ENCODE data around the gene RUFY1.
"Not testable (repeated sequence)": the region's sequence is repeated elsewhere in the genome, so short reads cannot be mapped to it uniquely, and the experiment has no call there.

Gene RUFY1, protein sequence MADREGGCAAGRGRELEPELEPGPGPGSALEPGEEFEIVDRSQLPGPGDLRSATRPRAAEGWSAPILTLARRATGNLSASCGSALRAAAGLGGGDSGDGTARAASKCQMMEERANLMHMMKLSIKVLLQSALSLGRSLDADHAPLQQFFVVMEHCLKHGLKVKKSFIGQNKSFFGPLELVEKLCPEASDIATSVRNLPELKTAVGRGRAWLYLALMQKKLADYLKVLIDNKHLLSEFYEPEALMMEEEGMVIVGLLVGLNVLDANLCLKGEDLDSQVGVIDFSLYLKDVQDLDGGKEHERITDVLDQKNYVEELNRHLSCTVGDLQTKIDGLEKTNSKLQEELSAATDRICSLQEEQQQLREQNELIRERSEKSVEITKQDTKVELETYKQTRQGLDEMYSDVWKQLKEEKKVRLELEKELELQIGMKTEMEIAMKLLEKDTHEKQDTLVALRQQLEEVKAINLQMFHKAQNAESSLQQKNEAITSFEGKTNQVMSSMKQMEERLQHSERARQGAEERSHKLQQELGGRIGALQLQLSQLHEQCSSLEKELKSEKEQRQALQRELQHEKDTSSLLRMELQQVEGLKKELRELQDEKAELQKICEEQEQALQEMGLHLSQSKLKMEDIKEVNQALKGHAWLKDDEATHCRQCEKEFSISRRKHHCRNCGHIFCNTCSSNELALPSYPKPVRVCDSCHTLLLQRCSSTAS

DNA sequence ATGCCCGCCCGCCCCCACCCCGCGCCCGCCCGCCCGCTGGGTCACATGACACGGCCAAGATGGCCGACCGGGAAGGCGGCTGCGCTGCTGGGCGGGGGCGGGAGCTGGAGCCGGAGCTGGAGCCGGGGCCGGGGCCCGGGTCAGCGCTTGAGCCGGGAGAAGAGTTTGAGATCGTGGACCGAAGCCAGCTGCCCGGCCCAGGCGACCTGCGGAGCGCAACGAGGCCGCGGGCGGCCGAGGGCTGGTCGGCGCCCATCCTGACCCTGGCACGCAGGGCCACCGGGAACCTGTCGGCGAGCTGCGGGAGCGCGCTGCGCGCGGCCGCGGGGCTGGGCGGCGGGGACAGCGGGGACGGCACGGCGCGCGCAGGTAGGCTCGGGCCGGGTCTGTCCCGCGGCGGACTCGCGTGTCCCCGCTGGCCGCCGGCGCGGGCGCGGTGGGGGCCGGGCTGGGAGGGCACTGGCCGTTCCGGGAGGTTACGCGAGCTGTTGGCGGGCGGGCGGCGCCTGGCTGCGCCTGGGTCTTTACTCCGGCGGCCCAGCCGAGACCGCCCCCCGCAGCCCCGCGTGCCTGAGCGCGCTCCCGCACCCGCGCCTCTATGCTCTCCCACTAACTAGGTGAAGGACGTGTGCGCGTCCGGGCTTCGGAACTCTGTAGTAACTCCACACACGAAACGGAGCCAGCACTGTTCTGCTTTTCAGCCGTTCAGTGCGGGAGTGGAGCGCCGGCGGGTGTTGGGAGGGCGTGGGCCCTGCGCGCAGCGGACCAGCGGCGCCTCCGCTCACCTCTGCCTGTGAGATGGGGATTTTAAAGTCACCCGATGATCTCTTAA lies at the start of gene RUFY1:
Gene RUFY1 (plus strand): TSS at position 44 of the 832 bp plus-strand sequence. CDS start 16 bp downstream, at position 60.
- DNase-seq (ENCODE audit: low spot score) = peak; percentile 78

DNA sequence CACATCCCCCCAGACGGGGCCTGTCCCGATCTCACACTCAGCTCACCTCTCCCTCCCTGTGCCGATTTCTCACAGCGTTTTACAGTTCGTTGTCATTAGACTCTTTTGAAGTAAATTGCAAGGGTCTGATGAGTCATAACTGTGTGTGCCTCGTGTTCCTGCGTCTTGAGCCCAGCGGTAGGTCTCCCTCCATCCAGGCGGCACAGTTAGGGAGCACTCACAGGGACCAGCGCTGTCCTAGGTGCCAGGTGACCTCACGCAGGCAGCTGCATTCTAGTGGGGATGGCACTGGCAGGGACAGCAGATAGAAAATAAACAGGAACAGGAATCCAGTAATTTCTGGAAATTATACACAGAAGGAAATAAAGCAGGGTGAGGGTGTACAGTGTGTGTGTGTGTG lies 48.4 kb upstream of the RUFY1 start:
- not testable (repeated sequence) for DNase-seq (ENCODE audit: low spot score)

DNA sequence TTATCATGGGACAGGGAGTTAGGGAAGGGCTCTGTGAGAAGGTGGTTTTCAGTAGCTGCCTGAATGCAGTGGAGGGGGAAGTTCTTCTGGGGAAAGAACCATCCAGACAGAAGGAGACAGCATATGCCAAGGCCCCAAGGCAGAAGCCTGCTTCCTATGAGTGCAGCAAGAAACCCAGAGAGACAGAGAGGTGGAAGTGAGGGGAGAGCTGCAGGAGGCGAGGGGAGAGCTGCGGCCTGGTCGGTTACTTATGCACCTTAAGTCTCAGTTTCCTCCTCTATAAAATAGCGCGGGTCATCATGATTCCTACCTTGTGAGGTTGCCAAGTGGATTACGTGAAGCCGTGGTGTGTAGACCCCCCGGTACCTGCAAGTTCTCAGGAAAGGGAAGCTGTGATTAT lies 47.9 kb upstream of the RUFY1 start:
- DNase-seq (ENCODE audit: low spot score) = not testable (repeated sequence)

DNA sequence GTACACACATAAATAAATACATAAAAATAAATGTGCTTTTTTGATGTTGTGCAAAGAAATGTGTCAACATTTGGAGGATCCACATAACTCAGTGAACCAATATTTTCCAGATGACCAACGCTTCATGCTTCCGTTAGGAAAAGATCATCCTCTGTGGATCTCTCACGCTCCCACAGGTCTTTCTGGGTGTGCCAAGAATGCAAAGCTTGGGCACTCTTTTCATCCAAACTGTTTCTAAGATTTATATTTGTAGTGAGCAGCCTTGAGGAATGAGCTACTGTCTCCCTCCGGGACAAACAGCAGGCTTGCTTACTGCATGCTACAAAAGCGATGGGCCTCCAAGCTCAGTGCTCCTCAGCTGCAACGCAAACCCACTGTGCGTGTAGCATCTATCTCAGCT lies 46.2 kb upstream of the RUFY1 start:
- no peak for DNase-seq (ENCODE audit: low spot score)

DNA sequence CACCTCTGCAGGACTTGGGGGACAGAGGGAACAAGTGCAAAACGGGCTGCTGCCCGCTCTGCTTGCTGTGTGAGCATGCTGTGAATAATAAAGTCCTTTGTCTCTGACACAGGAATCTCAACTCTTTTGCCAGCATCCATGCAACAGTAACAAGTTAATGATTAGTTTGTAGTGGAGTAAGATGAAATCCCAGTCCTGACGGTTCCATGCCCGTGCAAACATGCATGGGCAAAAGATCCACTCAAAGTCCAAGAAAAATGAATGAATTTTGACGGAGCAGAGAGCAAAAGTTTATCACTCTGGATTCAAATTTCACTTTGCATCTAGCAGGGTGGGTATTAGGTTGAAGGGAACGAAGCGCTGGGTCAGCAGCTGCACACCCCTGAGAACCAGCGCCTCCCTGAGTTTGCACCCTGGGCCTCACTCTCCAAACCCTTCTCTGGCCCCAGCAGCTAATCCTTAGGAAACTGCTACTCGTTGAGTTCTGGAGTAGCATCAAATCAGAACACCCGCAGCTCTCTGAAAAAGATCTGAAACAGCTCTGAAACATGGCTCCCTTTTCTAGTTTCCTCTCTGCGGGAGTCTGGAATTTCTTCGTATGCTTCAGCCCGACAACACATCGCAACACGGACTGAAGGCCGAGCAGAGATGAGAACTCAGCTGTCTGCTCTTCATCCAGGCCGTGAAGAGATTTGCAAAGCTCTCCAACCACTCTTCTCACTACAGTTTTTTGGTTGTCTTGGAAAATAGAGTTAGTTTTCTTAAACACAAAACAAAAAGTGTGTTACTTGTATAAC lies 45.6 kb upstream of the RUFY1 start:
- no peak for DNase-seq (ENCODE audit: low spot score)

DNA sequence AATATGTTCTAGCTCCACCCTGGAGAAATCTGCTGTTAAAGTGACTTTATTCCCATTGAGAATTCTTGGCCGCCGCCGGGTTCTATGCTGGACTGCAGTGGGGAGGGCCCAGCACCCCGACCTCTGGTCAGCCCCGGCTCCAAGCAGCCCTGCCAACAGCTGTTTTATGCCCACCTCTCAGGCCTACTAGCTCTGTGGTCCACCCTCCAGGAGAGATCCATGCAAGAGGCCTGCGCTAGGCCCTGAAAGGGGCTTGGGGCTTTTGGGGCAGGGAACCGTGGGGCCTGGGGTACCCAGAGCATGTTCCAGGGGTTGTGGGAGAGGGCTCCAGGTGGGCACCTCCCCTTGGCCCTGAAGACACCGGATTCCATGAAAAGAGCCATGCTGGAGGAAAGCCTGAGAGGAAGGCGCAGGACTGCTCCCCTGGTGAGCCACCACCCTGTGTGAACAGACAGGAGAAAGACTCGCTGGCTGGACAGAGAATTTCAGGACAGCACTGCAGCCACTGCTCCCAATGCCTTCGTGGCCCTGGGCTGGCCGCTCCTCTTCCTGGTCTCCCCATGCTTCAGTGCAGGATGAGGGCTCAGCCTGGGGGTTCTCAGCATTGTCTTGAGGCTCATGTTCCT lies 44.6 kb upstream of the RUFY1 start:
- DNase-seq (ENCODE audit: low spot score) = no peak

DNA sequence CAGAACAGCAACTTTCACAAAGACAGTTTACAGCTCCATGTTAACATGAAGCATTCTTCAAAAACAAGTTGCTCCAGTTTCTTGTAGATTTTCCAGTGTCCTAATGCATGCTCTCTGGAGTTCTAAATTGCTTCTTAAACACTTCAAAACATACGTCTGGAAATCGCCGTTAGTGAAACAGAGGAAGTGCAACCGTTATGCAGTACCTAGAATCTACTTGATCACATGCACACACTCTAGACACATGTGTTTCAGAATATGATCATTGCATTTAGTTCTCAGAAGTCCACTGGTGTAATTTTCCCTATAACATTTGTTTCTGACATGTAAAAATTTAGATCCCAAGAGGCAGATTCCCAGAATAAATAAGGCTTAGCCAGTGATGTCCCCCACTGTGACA lies 41.1 kb upstream of the RUFY1 start:
- no peak for DNase-seq (ENCODE audit: low spot score)

DNA sequence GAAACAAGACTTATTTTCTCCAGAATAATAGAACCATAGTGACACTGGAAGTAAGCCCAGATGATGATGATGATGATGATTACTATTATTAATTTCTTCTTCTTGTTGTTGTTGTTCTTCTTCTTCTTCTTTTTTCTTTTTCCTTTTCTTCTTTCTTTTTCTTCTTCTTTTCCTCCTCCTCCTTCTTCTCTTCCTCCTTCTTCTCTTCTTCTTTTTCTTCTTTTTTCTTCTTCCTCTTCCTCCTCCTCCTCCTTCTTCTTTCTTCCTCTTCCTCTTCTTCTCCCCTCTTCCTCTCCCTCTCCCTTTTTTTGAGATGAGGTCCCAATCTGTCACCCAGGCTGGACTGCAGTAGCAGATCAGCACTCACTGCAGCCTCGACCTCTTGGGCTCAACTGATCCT lies 40.5 kb upstream of the RUFY1 start:
- no peak for DNase-seq (ENCODE audit: low spot score)

DNA sequence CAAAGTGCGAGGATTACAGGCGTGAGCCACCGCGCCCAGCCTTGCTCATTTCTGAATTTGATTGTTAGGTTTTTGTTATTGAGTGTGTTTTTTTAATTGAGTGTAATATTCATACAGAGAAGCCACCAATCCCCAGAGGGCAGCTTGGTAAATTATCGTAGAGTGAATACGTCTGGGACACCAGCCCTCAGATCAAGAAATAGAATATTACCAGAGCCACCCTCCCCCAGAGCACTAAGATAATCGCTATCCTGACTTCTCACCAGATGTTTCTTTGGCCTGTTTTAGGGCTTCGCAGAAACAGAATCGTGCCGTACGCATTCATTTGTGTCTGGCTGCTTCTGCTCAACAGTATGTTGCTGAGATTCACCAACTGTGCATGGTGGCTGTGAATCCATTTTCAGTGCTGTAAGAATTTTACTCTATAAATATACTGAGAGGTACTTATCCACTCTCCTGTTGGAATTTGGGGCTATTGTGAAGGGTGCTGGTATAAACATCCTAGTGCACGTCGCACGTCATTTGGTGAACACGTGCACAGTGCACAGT lies 37.8 kb upstream of the RUFY1 start:
- no peak for DNase-seq (ENCODE audit: low spot score)

DNA sequence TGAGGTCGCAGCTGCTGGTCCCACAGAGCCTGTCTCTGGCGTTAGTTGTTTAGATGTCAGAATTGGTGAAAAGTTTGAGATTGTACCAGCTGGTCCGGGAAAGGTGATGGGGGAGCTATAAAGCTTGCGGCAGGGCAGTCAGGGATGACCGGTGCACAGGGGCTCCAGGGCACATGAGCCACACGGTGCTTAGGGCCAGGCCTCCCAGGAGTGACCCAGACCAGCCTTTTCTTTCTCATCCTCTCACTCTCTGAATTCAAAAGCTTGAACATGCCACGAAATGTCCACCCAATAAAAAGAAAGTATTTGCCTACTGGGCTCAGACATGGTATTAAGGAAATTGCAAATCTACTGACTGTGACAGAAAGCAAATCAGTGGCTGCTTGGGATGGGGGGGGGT lies 34.9 kb upstream of the RUFY1 start:
- DNase-seq (ENCODE audit: low spot score) = not testable (repeated sequence)

DNA sequence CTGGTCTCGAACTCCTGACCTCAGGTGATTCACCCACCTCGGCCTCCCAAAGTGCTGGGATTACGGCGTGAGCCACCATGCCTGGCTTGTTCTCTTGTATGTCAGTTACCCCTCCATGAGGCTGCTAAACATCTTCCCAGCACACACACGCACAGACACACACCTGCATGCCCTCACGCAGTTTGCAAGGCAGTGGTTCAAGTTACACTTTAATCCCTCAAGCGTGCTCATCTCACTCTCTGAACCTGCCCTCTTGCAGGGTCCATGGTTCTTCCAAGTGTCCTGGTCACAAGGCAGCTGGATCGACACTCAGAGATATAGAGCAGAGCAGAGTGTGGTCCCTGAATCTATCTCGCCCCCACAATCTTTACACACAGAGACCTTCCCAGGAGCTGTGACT lies 34.1 kb upstream of the RUFY1 start:
- DNase-seq (ENCODE audit: low spot score) = no peak

DNA sequence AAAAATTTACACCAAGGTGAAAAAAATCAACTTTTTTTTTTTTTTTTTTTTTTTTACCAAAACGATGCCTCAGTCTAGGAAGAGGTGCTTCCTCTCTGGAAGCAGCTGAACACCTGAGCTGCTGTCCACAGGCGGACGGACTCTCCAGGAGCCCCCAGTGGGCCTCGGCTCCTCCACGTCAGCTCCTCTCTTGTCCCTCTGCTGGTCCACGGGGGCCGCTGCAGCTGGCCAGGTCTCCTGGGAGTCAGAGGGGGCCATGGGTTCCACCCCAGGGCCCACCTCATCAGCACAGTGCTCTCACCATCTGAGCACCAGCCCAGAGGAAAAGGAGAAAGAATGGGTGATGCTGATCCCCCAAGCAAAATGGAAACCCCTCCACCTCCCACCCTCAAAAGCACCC lies 32.6 kb upstream of the RUFY1 start:
- DNase-seq (ENCODE audit: low spot score) = not testable (repeated sequence)

DNA sequence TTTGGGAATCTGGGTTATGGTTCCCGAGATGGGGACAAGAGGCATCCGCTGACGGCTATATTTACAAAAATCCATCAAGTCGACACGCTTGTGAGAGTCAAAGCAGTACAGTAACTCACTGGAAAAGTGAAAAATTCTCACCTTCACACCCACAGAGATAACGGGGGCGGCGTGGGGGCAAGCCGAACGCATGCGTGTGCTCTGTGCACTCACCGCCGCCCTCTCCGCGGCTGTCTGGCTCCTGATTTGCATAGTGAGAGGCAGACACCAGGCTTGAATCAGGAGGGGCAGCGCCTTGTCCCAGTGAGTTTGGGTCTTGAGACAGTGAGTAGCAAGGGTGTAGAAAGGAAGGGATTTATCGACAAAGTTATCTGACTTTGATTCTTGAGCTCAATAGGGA lies 32.0 kb upstream of the RUFY1 start:
- not testable (repeated sequence) for DNase-seq (ENCODE audit: low spot score)

DNA sequence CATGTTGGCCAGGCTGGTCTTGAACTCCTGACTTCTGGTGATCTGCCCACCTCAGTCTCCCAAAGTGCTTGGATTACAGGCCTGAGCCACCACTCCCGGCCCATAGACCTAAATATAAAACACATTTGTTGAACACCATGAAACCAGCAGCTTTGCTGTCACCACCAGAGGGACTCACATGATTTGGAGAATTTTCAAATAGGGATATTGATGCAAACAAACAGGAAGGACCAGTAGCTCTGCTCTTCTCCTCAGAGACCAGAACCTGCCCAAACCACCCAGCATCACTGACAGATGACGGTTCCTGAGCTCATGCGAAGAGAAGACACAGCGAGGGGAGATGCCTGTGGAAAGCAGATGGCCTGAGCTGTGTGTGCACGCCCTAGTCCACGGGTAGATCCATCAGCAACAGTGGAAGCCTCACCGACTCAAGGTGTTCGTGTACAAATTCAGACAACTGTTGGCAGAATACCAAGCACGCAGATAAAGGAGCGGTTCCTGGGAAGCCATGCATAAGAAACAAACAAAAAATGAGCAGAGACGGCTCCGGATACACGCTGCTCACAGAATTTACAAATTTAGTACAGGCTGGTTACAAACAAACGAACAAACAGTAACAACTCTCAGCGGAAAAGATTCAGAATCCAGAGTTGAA lies 30.8 kb upstream of the RUFY1 start:
- not testable (repeated sequence) for DNase-seq (ENCODE audit: low spot score)

DNA sequence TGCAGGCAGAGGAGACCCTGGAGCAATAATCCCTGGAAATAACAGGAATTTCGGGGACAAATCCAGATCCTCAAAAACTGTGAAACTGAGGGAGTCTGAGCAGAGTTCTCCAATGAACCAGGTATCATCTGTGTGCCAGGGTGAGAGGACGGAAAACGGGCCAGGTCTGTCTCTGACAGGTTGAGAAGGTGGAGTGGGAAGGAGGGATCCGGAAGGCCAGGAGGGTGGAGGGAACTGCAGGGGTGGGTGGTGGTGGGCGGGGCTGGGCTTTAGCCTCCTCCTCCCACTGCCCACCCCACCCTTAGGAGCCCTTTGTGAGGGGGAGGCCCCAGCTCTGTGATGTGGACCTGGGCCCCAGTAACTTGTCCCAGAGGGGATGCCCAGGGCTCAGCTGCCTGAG lies 28.2 kb upstream of the RUFY1 start:
- not testable (repeated sequence) for DNase-seq (ENCODE audit: low spot score)

DNA sequence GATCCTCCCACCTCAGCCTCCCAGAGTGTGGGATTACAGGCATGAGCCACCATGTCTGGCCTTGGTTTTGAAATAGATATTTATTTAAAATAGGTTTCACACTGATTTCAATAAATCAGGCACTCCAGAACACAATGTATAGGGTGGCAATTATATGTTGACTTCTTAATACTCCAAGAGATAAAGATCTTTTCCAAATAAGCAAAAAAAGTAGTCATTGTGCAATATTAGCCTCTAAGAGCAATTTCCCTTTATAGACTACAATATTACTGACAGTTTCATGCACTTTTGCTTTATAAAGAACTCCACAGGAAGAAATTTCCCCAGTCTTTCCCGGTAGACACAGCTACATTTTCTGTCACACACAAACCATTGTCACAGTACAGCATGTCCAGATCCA lies 23.4 kb upstream of the RUFY1 start:
- no peak for DNase-seq (ENCODE audit: low spot score)

DNA sequence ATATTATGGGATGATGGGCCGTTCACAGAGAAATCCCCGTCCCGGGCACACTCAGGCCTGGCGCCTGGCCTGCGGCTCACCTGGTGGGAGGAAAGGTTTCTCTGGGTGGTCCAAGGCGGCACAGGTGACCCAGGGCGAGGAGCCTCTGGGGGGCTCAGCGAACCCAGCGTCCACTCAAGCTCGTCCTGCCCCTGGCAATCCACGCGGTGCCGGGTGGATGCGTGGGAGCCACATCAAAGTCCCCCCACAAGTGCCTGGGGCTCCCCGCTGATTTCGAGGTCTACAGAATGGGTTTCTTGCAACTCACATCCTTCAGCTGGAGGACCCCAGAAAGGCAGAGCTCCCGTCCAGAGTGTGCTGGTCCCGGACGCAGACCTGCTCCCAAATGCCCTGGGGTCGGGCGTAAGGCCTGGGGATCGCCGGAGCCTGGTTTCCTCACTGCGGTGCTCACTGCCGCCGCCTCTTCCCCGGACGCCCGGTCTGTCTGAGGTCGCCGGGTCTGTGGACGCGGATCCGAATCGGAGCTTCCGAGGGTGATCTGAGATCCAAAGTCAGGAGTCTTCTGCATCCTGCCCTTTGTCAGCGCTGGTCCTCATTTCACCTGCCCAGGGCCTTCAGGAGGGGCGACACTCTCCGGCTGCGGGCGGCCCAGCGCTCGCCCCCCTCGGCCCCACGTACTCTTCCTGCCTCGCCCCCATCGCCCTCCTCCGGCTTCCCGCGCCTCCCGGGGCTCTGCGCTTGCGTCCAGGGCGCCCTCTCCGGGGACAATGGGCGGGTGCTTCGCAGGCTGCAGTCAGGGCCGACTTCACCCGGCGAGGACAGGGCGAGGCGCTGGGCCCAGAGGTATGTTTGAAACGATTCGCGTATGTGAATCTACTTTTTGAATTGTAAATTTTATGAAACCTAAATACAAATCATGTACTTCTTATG lies 20.0 kb upstream of the RUFY1 start:
- no peak for DNase-seq (ENCODE audit: low spot score)

DNA sequence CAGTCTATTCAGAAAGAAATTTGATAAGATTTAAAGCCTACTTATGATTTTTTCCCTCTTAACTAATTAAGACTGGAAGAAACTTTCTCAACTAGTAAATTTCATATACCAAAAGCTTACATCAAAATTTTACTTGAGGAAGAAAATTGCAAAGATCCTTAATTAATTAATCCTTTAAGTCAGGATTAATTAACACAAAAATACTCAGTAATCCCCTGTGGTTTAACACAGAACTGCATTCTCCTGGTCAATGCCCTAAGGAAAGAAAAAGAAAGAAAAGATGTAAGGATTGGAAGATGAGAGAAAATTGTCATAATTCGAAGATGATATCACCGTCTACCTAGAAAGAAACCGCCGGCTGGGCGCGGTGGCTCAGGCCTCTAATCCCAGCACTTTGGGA lies 17.3 kb upstream of the RUFY1 start:
- no peak for DNase-seq (ENCODE audit: low spot score)

DNA sequence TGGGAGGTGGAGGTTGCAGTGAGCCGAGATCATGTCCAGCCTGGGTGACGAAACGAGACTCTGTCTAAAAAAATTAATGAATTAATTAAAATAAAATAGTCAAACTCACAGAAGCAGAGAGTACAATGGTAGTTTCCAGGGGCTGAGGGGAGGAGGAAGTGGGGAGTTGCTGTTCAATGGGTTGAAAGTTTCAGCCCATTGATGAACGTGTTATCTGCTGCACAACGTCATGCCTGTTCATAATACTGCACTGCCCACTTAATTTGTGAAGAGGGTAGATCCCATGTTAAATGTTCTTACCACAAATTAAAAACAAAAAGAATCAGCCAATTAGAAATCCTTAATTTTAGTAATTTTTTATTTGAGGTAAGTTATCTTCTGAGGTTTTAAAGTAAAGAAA lies 16.4 kb upstream of the RUFY1 start:
- no peak for DNase-seq (ENCODE audit: low spot score)

Data from LoVo (cell line).